Activated naive CD8-positive, alpha-beta T cell treated with anti-CD3 and anti-CD28 coated beads, Interleukin-2, amount 10 ng/mL, durations not matched to agents 7 days and 5 days (primary cell): ENCODE data around the gene FSTL4. TPM values are rescaled to one million over a fixed set of nuclear protein-coding genes. Genes with fewer than 3 reads are reported as not detected.

Experiments
- ATAC-seq: fragments of 150-1000 bp; cut with Tn5 transposase; one replicate; pipeline ENCODE4 v1.10.0; 2021; ENCODE audit warnings: low read depth, moderate library complexity
- POLR2A ChIA-PET: fragments of 350-600 bp; sonication (Branson Sonifier 250); formaldehyde crosslinking; loops from one replicate; lab custom pipeline; 2021; ENCODE audit warnings: antibody characterized with exemption; lab: Charles Lee
- DNase-seq: peaks from one replicate; pipeline ENCODE4 v3.0.0; 2021
- H3K27ac Mint-ChIP-seq: one replicate; pipeline ENCODE4 v1.8.0; 2022; ENCODE audit warnings: mild to moderate bottlenecking, mixed read lengths
- H3K27me3 Mint-ChIP-seq: one replicate; pipeline ENCODE4 v1.8.0; 2022; ENCODE audit warnings: mild to moderate bottlenecking, moderate library complexity, mixed read lengths
- H3K36me3 Mint-ChIP-seq: one replicate; pipeline ENCODE4 v1.8.0; 2021; ENCODE audit warnings: mild to moderate bottlenecking, mixed read lengths
- H3K4me1 Mint-ChIP-seq: one replicate; pipeline ENCODE4 v1.8.0; 2021; ENCODE audit warnings: mixed read lengths
- H3K4me3 Mint-ChIP-seq: one replicate; pipeline ENCODE4 v1.8.0; 2022; ENCODE audit warnings: mild to moderate bottlenecking, moderate library complexity, mixed read lengths
- H3K9me3 Mint-ChIP-seq: one replicate; pipeline ENCODE4 v1.8.0; 2021; ENCODE audit warnings: mixed read lengths
- total RNA-seq, 2 experiments: library from RNA; stranded (reverse); gene quantifications; one replicate each; pipeline ENCODE4 v1.2.3, GENCODE V29; 2021

FSTL4 gene
- total RNA-seq, 2 experiments from 2014 or later: 0.26 to 0.83 TPM

DNA sequence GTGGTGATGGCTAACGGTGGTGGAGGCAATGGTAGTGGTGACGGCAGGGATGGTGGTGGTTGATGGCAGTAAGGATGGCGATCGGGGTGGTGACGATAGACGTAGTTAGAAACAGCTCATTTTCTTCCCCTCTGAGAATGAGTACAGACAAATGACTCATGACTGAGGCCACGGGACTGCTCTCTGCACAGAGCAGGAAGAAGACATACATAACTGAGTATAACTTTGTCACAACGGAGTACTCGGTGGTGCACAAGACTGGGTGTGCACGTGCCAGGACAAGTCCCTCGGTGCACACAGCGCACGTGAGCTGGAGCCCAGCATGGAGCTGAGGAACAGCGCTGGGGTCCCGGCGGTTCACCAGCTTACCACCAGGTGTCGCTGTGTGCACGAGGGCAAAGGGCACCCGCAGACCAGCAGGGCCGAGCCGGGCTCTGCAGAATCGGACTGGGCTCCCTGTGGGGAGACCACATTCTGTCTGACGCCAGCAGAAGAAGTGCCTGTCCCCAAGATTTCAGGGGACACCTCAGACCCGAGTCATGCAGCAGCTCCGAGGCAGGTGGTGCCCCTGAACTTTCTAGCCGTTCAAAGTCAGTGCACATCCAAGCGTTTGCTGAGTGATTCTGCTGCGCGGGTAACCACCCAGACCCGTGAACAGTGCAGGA is 188.6 kb downstream of the FSTL4 start:
- Mint-ChIP-seq H3K36me3 (no peaks in the 10 kb centered on the region), H3K27ac (peak overlapping the region; percentile 10), H3K27me3 (peaks cover 8% of the 10 kb centered on the region), H3K4me1 (peaks cover 5% of the 10 kb centered on the region), H3K9me3 (no peaks in the 10 kb centered on the region), H3K4me3 (no peak overlapping the region)
- DNase-seq (peak; percentile 78), ATAC-seq (peak; percentile 76)
- POLR2A ChIA-PET: no interaction called here

DNA sequence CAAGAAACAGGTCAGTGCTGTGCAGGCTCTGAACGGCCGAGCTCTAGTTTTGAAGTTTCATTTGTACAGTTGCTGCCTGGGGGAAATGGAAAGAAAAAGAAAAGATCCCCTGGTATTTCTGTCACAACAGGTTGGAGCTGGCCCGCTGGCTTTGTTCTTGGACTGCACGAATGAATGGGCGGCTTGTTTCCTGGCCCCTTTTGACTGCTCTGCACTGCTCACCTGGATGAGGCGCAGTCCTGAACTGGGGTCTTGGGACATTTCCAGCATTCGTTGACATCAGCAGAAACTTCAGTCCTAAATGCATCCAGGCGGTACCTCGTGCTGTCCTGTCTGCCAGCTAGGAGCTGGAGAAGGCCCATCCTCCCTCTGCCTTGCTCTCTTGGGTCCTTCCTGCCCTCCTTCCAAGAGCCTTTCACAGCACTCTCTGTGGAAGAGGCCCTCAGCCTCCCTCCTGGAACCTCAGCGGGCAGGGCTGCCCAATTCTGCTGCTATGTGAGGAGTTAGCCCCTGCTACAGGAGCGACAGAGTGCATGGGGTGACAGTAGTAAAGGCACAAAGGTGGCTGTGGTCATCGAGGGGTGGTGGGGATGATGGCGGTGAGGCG is 189.2 kb downstream of the FSTL4 start:
- peak overlapping the region; percentile 10 for H3K27ac Mint-ChIP-seq
- no peaks in the 10 kb centered on the region for H3K36me3 Mint-ChIP-seq
- ATAC-seq (no peak), DNase-seq (no peak)
- peaks cover 10% of the 10 kb centered on the region for H3K27me3 Mint-ChIP-seq
- peaks cover 5% of the 10 kb centered on the region for H3K4me1 Mint-ChIP-seq
- no peaks in the 10 kb centered on the region for H3K9me3 Mint-ChIP-seq
- POLR2A ChIA-PET: no interaction called here
- no peak overlapping the region for H3K4me3 Mint-ChIP-seq

DNA sequence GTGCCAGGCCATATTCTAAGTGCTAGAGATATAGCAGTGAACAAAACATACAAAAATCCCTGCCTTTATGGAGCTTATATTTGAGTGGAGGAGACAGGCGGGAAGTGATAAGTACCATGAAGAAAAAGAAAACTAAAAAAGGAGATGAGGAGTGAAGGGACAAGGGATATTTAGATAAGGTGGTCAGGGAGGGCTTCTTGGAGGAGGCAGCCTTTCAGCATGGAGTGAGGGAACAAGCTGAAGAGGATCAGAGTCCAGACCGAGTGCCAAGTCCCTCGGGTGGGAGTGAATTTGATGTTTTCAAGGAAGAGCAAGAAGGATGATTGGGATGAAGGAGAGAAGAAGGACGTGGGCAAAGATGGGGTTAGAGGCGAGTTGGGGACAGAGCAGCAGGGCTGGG is 190.5 kb downstream of the FSTL4 start:
- peaks cover 5% of the 10 kb centered on the region for H3K4me1 Mint-ChIP-seq
- no peak overlapping the region for H3K4me3 Mint-ChIP-seq
- peaks cover 18% of the 10 kb centered on the region for H3K27me3 Mint-ChIP-seq
- H3K36me3 Mint-ChIP-seq: no peaks in the 10 kb centered on the region
- ATAC-seq (no peak), DNase-seq (no peak)
- POLR2A ChIA-PET: no interaction called here
- H3K9me3 Mint-ChIP-seq: no peaks in the 10 kb centered on the region
- no peak overlapping the region for H3K27ac Mint-ChIP-seq

DNA sequence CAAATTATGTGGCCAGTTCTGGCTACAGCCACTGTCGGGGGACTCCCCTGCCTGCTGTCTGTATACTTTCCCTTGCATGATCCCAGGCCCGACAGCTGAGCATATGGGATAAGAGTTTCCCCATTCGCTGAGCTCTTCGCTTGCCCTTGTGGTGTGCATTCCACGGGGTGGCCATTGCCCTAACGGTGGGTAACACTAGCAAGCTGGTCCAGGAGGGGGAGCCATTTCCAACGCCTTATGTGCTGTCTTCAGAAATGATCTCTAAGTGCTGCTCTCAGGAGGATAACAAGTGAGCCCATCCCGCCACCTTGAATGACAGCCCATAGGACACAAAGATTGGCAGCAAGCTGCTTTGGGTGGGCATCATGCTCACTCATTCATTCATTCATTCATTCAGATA is 190.9 kb downstream of the FSTL4 start:
- ATAC-seq (no peak), DNase-seq (no peak)
- H3K27me3 Mint-ChIP-seq: peaks cover 22% of the 10 kb centered on the region

DNA sequence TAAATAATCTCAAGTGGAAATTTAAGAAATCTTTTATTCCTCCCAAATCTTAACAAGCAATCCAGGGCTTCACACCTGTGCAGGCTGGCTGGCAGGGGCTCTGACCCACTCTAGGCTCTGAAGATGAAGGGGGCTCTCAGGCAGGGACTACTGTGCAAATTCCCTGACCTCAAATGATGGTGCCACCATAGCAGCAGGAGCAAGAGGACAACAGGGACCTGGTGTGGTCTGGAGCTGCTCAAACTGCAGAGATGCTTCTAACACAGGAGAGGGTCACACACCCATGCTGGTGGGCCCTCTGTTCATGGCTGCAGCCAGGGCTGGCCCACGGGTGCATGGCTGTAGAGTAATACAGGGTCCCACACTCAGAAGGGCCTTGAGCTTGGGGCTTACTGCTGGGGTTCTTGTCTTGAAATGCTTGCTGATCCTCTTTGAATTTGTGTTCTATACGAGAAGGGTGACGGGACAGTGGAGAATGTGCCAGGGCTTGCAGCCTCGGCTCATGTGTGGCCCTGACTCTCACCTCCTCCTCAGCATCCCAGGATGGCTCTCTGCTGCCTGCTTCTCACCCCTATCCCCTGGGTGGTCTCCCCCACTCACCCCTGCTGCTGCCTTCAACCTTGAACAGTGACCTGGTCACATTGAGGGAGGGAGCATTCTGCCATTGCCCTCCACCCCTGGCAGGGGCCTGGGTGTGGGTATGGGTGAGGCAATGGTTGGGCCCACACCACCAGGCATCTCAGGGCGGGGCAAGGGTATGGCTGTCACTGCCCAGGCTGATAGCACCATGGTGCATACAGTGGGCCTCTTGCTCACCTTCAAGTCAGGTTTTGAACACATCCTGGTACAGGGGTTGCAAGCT is 191.7 kb downstream of the FSTL4 start:
- POLR2A ChIA-PET: no interaction called here
- Mint-ChIP-seq H3K4me3 (no peak overlapping the region), H3K36me3 (no peaks in the 10 kb centered on the region), H3K9me3 (no peaks in the 10 kb centered on the region), H3K27me3 (peaks cover 28% of the 10 kb centered on the region), H3K27ac (no peak overlapping the region), H3K4me1 (peaks cover 5% of the 10 kb centered on the region)
- DNase-seq (no peak), ATAC-seq (no peak)

More for the DNA sequence above, 190.9 kb downstream of the FSTL4 start:
- no peak overlapping the region for H3K4me3 Mint-ChIP-seq
- no peaks in the 10 kb centered on the region for H3K9me3 Mint-ChIP-seq
- H3K4me1 Mint-ChIP-seq: peaks cover 5% of the 10 kb centered on the region
- no peak overlapping the region for H3K27ac Mint-ChIP-seq
- POLR2A ChIA-PET: no interaction called here
- no peaks in the 10 kb centered on the region for H3K36me3 Mint-ChIP-seq

DNA sequence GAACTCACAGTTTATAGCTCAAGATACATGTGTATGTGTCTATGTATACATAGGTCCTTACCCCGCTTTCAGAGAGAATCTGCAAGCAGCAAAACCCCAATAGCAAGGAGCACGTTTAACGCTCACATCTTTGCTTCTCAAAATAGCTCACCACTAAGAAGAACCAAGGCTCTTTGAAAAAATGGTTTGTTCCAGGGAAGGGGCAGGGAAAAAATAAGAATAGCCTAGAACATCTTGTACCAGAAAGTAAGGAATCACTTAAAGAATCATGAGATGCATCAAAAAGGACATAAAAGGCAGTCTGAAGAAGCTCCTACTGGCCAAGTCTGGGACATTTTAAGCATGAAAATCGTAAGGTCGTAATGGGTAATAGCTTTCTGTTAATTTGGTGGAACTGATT is 196.4 kb downstream of the FSTL4 start:
- Mint-ChIP-seq H3K36me3 (no peaks in the 10 kb centered on the region), H3K4me1 (no peaks in the 10 kb centered on the region), H3K4me3 (no peak overlapping the region), H3K27ac (no peak overlapping the region), H3K9me3 (no peaks in the 10 kb centered on the region), H3K27me3 (peaks cover 46% of the 10 kb centered on the region)
- POLR2A ChIA-PET: no interaction called here
- no peak for DNase-seq
- ATAC-seq: no peak

DNA sequence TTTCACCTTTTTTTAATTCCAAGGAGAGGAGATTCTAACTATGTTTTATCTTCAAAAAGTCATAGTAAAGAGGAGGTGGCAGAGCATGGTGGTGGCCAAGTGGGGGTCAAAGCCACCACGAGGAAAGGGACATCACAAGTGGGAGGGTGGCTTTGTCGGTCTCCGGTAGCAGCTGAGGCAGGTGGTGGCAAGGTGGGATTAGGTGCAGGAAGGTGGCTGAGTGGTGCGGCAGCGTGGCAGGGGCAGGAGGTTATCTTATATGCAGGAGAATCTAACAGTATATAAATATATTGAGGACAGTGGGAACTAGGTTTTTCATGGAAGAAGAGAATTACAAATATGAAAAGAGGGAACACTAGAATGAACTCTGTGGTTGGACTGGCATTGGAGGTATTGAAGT is 196.8 kb downstream of the FSTL4 start:
- Mint-ChIP-seq H3K27ac (no peak overlapping the region), H3K9me3 (no peaks in the 10 kb centered on the region), H3K27me3 (peaks cover 46% of the 10 kb centered on the region), H3K36me3 (no peaks in the 10 kb centered on the region), H3K4me3 (no peak overlapping the region), H3K4me1 (no peaks in the 10 kb centered on the region)
- POLR2A ChIA-PET: no interaction called here
- DNase-seq: no peak
- no peak for ATAC-seq

DNA sequence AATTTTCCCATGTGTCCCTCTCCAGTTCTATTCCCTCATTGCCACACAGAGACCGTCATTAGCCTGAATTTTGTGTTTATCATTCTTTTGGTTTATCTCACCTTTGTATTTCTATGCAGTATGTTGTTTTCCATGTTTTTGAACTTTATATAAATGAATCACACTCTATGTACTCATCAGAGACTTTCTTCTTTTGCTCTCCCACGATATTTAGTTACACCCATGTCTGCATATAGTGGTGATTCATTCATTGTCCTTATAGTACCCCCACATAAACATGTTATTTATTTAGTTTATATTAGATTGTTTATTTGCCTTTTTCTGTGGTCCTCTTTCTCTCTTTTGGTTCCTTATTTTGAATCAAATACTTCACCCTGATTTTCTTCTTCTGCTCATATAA is 199.7 kb downstream of the FSTL4 start:
- POLR2A ChIA-PET: no interaction called here
- Mint-ChIP-seq H3K27me3 (peaks cover 38% of the 10 kb centered on the region), H3K4me3 (no peak overlapping the region), H3K27ac (no peak overlapping the region), H3K9me3 (no peaks in the 10 kb centered on the region), H3K4me1 (no peaks in the 10 kb centered on the region), H3K36me3 (no peaks in the 10 kb centered on the region)
- ATAC-seq (no peak), DNase-seq (no peak)

DNA sequence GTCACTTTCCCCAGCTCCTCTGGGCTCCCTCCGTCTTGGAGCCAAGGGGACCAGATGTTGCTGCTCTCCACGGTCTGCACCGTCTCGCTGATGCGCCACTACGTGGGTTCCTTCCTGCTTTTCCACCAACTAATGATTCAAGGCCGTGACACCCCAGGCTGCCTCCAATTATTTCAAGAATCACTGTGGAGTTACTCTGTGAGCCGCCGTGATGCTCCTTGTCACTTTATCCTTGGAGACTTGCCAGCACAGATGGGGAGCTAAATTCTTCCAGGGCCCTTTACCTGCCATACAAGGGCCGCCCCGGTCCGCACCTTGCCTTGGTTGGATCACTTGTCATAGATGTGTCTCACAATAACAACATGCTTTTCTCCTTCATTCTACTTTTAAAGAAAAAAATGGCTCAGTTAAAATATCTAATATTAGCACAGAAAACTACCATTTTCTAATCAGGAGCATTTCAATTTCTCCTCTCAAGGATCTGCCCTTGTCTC is 202.0 kb downstream of the FSTL4 start:
- no peak overlapping the region for H3K4me3 Mint-ChIP-seq

DNA sequence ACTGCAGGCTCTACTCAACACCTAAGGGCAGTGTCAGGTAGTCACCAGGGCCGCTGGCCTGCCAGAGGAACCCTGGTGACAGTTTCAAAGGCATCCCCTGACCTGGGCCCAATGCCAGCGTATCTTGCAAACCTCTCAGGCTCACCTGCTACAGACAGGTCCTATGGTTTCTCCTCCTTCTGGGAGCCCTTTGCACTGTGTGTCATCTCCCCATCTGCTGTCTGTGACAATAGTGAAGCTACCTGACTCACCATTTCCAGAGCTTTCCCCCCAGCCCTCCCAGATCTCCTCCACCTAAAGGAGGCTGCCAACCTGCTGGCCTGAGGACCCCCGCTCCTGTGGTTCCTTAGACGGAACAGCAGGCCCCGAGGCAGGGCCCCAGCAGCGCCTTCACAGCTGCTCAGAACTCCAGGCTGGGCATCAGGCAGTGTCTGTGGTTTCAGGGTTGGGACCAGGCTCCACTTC is 203.1 kb downstream of the FSTL4 start:
- ATAC-seq (no peak), DNase-seq (no peak)
- H3K36me3 Mint-ChIP-seq: no peaks in the 10 kb centered on the region
- peaks cover 14% of the 10 kb centered on the region for H3K27me3 Mint-ChIP-seq
- POLR2A ChIA-PET: no interaction called here
- peaks cover 3% of the 10 kb centered on the region for H3K4me1 Mint-ChIP-seq
- no peaks in the 10 kb centered on the region for H3K9me3 Mint-ChIP-seq
- H3K4me3 Mint-ChIP-seq: no peak overlapping the region
- no peak overlapping the region for H3K27ac Mint-ChIP-seq

More for the DNA sequence above, 202.0 kb downstream of the FSTL4 start:
- no peaks in the 10 kb centered on the region for H3K36me3 Mint-ChIP-seq
- POLR2A ChIA-PET: no interaction called here
- no peaks in the 10 kb centered on the region for H3K9me3 Mint-ChIP-seq
- no peak overlapping the region for H3K27ac Mint-ChIP-seq
- H3K27me3 Mint-ChIP-seq: peaks cover 20% of the 10 kb centered on the region
- no peaks in the 10 kb centered on the region for H3K4me1 Mint-ChIP-seq
- no peak for ATAC-seq
- no peak for DNase-seq

DNA sequence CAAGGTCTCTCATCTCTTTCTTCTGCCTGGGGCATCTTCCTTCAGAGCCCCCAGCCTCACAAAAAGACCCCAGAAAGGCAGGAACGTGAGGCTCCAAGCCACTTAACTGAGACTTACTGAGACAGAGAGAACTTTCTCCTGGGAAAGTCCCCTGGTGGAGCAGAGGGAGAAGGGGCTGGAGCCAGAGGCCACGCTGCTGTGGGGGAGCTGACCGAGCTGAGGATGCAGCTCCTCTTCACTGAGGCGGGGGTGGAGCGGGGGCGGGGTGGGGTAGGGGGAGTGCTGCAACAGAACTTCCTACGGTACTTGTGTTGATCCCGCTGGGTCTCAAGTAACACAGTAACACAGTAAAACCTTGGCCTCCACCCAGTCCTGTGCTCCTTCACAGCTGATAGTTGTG is 204.0 kb downstream of the FSTL4 start:
- no peak overlapping the region for H3K4me3 Mint-ChIP-seq
- POLR2A ChIA-PET: no interaction called here
- DNase-seq (no peak), ATAC-seq (no peak)
- H3K27ac Mint-ChIP-seq: no peak overlapping the region
- peaks cover 3% of the 10 kb centered on the region for H3K4me1 Mint-ChIP-seq
- H3K9me3 Mint-ChIP-seq: no peaks in the 10 kb centered on the region
- peaks cover 11% of the 10 kb centered on the region for H3K27me3 Mint-ChIP-seq
- H3K36me3 Mint-ChIP-seq: no peaks in the 10 kb centered on the region

DNA sequence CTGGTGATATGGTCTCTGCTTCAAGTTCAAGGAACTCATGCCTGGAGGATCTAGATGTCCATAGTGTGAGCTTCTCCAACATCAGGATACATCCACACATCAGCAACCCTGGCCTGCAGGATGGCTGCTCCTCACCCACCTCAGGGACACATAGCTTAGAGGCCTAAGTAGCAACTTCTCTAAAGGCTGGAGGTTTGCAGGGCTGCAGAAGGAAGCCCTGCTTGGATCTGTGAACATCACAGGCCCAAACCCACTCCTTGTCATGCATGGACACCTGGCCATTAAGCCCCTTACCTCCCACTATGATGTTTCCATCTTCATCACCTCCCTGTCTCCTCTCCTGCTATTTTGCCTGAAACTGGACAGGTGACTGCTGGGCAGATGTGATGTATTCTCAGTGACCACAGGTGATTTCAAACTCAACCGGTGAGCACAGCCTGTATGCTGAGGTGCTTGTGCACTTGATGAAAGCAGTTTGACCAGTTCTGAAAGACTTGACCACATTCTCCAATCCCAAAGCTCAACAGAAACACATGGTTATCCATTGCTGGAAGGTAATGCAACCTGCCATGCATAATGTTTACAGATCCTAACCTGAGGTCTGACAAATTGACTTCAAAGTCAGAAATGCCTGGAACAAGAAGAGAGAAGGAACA is 205.2 kb downstream of the FSTL4 start:
- ATAC-seq: no peak
- no peaks in the 10 kb centered on the region for H3K9me3 Mint-ChIP-seq
- peaks cover 4% of the 10 kb centered on the region for H3K27me3 Mint-ChIP-seq

More for the DNA sequence above, 205.2 kb downstream of the FSTL4 start:
- POLR2A ChIA-PET: no interaction called here
- Mint-ChIP-seq H3K36me3 (no peaks in the 10 kb centered on the region), H3K27ac (no peak overlapping the region), H3K4me1 (peaks cover 3% of the 10 kb centered on the region), H3K4me3 (no peak overlapping the region)
- no peak for DNase-seq
